Ureter (tissue), 1 donor: ENCODE measurements around the gene GGACT. TPM values are rescaled to one million over a fixed set of nuclear protein-coding genes. Genes with fewer than 3 reads are reported as not detected.
"Not testable (repeated sequence)": the region's sequence is repeated elsewhere in the genome, so short reads cannot be mapped to it uniquely, and the experiment has no call there.

Source experiments
- DNase-seq: peaks from one replicate; pipeline ENCODE4 v3.0.0-alpha.2; 2020; ENCODE audit warnings: low spot score
- total RNA-seq: library from RNA; stranded (reverse); gene quantifications from one replicate; pipeline ENCODE4 v1.2.4, GENCODE V29; 2023
- donor health status: DM: yes; HTN: yes; CAD: no.

Gene GGACT
- total RNA-seq: 8.5 TPM

DNA sequence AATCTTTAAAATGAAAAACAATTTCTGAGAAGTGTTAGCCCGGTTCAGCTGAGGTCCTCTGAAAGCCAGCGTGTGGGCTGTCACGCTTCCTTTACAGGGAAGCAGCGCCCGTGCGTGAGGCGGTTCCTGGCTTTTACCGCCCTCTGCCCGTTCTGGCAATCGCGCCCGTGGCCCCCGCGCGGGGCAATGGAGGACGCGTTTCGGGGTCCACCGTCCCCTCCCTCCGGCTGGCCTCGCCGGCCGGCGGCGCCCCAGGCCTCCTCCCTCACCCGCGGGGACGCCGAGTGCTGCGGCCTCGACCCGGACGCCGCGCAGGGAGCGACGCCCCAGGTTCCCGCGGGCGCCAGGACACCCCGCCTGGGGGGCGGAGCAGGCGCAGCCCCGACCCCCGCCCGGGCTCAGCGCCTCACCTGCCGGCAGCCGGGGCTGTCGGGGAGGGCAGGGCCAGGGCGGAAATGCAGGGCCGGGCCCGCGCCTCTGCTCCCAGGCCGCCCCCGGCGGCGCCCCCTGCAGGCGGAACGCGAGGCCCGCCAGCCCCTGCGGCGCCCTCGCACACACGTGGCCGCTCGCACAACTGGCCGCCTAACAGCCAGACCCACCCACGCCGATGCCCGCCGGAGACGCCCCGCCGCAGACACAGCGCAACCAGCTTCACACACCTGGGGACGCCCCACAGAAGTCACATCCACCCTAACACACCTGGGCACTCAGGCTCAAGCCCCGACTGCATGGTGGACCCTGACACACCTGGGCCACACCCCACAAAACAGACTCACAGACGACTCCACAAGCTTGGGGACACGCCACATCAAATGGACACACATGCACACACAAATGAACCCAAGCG is at the start of gene GGACT:
Gene GGACT (minus strand): TSS at position 459 of the 847 bp plus-strand sequence. CDS start 56,198 bp downstream, outside the sequence.
- peak; percentile 73 for DNase-seq

DNA sequence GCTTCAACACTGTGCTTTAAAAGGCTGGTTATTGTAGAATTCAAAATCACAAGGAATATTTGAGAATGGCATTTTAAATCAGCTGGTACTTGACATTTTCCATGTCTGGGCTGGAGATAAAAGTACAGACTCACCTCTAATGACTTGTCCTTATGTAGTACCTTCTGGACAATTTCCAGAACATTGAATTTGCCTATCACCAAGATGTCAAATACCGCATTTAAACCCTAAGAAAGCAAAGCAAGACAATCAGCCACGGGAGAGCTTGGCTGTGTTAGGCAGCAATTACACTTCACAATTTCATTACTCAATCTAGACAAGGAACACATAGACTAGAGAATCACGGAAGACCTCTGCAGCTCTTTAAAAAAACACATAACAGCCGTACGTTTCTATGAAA is 49.2 kb upstream of the GGACT start:
- no peak for DNase-seq

DNA sequence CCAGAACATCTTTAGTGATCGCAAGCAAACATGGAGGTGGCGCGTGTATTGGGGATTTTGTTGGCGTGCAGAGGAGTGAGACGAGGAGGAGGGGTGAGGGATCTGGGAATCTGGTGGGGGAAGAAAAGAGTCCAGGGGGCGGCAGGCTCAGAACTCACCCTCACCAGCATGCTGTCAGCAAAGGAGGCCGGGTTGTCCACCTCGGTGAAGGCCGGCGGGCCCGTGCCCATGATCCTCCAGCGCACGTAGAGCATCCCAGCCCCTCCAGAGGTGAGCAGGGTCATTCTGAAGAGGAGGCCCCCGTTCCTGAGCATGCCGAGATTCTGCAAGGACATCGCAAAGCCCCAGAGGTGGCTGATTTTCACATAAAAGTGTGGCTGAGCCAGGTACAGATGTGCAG is 48.8 kb upstream of the GGACT start:
- DNase-seq: no peak

DNA sequence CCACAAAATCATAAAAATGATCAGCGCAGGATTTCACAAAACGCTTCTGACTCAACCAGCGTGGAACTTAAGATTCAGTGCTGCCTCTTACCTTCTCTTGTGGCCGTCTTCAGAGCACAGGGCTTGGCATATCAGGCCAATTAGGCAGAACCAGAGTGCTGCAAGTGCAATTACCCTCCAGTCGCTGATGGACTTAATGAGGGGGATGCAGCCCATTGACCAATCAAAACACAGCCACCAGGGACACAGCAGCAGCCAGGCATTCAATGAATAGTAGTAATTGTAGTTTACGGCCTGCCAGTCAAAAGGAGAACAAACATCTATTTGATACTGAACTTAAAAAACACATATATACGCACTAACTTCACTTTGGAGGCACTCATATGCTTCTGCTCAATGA is 47.9 kb upstream of the GGACT start:
- no peak for DNase-seq

DNA sequence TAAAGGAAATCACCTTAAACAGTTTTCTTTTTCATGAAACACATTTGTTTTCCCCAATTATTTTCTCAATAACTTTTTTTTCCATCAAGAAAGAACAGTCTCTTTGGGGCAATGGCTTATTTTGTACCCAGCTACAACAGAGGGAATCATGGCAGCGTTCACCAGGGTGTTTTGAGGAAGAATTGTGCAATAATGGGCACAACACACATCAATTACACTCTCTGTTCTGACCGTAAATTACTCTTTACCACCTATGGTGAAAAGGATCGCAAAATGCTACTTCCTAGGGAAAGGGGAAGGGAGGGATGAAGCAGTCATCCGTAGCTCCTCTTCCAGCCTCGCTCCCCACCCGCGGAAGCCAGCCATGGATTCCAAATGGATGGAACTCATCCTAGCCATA is 47.4 kb upstream of the GGACT start:
- DNase-seq: no peak

DNA sequence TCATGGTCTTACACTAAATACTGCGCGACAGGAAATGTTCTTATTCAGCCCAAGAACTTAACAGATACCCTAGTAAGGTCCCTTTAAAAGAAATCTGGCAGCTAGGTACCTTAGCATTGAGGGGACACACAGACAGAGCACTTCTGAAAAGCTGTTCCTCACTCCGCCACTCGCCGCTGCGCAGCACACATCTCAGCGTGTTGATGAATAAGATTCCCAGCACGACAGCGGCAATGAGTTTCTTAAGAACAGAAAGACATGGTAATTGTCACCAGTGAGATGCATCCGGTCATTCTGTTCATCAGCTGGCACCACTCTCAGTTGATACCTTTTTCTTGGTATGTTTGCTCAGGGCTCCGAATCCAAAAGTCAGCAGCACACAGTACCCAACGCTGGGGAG is 46.1 kb upstream of the GGACT start:
- no peak for DNase-seq

DNA sequence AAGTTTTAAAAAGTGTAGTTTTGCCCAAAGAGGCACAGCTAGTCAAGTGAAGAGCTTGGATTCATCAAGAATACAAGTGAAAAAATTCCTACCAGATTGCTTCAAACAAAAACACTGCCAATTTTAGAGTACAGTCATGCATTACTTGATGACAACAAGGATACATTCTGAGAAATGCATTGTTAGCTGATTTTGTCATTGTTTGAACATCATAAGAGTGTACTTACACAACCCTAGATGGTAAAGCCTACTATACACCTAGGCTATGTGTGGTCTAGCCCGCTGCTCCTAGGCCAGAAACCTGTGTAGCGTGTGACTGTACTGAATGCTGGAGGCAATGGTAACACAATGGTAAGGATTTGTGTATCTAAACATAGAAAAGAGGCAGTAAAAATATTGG is 44.9 kb upstream of the GGACT start:
- no peak for DNase-seq

DNA sequence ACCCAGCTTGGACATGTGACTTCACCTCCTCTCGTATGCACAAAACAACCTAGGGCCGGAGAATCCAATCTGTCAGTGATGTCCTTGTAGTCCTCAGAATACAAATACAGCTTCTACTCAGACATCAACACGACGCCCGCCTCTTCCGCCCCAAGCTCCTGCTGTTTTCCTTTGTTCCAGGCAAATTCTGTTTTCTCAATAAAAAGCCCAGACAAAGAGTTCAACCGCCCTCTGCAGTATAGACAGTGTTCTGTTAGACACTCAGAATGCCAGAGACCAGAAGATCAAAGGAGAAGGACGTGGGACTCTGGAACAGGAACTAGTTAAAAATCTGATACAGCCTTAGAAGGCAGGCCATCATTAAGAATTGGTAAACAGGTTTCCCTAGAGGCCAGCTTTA is 42.0 kb upstream of the GGACT start:
- DNase-seq: no peak

DNA sequence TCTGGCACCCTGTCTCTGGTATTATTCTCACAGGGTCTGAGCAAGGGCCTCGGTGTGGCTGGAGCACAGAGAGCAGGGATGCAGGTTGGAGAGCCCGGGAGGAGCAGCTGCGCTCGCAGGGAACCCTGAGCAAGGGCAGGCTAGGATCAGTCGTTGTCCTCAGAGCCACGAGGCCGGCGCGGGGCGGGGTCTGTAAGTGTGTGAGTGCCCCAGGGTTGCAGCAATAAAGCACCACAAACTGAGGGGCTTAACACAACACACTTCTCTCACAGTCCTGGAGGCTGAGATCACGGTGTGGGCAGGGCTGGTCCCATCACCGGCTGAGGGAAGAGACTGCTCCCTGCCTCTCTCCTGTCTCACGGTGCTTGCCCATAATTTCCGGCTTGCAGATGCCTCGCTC is 38.5 kb upstream of the GGACT start:
- no peak for DNase-seq

DNA sequence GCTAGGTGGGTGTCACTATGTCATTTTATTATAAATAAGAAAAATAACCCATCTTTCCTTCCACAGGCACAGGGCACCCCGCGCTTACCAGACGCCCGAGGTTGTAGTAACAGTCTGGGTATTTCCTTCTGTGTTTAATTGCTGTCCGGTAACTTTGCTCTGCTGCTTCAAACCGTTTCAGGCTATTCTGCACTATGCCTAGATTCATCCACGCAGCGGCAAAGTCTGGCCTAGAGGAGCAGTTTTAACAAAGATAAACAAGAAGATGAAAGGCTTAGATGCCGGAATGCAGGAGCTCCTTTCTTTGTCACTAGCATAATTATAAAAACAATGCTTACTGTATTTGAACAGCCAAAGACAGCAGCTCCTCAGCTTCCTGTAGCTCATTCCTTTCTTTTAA is 36.9 kb upstream of the GGACT start:
- DNase-seq: no peak

DNA sequence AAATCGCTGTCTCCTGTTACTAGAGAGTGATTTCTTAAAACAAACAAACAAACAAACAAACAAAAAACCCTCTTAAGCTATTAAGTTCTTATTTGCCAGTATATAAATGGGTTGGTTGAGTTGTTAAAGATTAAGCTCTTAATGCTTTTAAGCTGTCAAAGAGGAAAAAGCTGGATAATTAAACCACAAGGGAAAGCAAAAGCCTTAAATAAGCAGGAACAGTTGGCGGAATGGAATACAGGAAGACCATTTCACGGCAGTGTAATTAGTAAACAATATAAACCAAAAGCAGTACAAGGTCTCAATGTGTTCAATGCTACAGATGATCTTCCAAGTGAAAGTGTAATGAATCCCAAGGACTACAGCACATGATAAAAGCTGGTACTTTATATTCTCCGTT is 32.2 kb upstream of the GGACT start:
- no peak for DNase-seq

DNA sequence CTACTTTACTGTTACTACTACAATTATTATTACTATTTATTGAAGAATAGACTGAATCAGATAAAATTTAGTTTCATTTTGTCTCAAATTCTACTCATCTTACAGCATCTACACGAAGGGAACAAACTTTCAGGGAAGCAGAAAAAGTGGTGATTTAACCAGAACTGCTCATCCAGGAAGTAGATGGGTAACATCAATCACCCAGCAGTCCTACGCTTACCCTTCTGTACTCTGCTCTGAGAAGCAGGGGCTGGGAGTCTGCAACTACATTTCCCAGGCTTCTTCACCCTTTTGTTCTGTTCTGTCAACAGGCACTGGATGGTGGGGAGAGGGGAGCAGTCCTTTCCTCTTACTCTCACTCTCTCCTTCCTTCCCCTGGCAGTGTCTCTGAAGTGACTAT is 31.4 kb upstream of the GGACT start:
- DNase-seq: no peak

DNA sequence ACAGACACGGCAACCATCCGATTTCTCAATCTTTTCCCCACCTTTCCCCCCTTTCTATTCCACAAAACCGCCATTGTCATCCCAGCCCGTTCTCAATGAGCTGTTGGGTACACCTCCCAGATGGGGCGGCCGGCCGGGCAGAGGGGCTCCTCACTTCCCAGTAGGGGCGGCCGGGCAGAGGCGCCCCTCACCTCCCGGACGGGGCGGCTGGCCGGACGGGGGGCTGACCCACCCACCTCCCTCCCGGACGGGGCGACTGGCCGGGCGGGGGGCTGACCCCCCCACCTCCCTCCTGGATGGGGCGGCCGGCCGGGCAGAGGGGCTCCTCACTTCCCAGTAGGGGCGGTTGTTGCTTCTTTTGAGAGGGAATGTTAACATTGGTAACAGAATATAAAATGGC is 30.3 kb upstream of the GGACT start:
- not testable (repeated sequence) for DNase-seq

DNA sequence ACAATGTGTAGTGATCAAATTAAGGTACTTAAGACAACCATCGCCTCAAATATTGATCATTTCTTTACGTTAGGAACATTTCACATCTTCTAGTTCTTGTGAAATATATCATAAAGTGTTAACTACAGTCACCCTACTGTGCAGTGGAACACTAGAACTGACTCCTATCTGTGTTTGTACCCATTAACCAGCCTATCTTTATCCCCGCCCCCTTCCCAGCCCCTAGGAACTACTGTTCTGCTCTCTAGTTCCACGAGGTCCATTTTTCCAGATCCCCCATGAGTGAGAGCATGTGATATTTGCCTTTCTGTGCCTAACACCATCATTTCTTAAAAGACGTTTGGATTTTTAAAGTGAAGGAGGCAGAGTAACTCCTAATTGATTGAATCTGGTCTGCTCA is 24.4 kb upstream of the GGACT start:
- DNase-seq: no peak

DNA sequence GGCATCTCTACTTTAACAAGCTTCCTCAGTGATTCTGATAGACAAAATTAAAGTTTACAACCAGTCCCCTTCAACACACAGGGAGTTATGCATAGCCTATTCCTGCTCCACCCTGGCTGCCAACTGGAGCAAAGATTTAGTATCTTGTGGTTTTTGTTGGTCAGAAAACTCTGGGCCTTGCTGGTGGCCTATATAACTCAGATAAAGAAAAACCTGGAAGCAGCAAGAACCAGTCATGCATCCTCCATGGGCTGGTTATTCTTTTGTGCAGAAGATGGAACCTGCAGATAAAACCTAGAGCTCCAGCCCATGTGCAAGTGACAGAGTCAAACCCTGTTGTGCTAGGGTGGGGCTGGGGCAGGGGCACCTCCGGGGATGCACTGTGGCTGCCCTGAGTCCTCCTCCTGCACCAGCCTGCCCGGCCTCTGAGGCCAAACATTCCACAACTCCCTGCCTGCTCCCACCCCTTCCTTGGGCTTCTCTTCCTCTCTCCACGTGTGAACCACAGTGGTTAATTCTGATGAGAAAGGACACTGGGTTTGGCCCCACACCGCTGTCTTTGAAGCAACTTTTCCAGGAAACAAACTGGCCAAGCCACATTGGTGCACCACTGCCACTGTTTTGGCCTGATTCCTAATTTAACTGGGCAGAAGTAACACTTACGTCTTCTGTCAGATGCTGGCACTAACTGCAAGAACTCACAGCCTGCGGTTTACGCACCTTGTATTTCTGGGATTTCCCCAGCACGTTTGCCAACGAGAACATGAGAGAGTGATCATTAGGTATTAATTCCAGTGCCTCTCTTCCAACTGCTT is 23.3 kb upstream of the GGACT start:
- DNase-seq: no peak

DNA sequence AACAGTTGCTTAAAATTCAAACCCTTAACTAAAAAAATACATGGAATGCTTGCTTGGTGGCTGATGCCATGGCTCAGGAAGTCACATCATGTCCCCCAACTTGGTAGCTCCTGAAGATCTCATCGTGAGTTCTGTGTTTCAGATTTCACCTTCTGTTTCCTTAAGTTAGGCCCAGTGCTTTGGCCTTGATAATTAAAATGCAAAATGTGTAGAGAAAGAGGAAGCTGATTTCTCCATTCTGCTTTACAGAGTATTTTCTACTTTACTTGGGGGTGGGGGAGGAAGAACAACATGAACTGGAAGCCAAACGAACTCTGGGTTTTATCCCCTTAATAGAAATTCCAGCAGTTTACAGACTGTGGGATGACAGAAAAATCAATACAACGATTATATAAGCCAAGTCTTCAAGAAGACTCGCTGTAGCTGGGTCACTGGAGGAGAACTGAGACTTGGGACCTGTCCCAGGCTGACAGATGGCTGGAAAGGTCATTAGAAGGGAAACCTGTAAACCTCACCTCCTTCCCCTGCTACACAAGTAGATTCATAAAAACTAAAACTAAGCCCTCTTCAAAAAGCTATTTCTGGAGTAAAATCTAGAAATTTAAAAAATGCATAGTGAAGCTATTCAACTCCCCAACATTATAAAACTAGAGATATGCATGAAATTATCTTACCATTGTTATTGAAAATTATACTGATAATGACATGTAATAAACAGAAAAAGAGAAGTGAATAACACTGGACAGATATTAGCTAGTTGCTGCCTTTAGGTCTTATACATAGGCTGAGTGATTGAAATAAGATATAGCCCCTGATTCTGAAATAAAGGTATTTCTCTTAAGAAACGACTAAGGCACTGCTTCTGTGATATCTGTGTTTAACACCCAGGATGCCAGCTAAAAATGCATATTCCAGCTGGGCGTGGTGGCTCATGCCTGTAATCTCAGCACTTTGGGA is 22.1 kb upstream of the GGACT start:
- DNase-seq: no peak

DNA sequence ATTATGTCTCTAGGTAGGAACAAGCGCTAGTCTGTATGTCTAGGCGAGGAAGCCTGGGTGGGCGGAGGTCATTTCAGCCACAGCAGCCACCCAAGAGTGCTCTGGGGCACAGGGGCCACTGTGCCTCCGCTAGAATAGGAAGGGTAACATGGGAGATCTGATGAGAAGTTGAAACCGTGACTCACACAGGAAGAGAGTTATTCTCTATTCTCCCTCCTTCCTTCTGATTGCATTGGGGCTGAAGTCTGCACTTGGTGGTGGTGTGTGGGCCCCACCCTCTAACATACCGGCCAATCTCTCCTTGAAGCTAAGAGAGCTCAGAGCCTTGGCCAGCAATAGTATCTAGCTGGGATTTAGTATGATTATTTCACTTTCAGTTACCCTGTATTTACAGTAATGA is 20.3 kb upstream of the GGACT start:
- DNase-seq: no peak

DNA sequence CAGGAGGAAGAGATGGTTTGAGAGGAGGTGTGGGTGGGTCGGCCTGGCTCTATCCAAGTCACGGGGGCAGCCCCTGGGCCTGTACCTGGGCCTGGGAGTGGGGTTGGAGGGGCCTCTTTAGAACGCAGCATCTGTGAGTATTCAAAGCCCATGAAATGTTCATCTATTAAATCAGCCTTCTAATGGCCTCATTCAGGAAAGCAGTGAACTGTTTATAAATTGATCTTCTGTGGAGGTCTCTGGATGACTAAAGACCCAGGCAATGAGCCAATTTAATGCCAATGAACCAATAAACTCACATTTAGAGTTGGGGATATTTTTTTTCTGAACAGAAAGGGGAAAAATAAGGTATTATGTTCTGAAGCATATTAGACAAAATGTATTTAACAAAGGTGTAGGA is 19.9 kb upstream of the GGACT start:
- DNase-seq: no peak

DNA sequence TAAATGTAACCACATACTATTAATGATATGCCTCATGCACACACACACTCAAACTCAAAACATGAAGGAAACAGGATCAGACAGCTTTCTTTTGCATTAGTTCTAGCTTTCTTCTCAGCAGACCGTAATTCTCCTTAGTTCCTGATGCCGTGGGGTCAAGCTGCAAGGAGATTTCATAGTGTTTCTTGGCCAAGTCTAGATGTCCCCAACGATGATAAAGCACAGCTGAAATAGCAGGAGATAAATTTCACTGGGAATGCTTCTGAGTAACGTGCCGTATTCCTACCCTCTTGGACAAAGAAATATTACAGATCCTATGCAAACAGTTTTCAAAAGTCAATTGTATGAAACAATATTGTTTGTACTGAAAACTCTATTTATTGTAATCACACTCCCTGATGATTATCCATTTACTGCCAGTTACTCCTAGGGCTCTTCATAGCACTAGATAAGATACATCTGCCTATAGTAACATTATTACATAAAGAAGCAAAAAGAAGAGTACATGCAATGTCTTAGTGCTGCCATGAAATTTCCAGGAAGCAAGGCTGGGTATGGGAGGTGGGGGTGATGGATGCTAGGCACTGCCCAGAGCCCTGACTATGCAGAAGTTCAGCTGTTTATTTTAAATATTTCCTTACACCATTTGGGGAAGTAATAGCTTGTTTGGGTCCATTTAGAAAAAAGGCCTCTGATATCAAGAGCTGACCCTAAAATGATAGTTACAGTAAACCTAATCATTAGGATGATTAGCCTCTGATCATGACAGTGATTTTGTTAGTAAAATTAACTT is 16.5 kb upstream of the GGACT start:
- no peak for DNase-seq

DNA sequence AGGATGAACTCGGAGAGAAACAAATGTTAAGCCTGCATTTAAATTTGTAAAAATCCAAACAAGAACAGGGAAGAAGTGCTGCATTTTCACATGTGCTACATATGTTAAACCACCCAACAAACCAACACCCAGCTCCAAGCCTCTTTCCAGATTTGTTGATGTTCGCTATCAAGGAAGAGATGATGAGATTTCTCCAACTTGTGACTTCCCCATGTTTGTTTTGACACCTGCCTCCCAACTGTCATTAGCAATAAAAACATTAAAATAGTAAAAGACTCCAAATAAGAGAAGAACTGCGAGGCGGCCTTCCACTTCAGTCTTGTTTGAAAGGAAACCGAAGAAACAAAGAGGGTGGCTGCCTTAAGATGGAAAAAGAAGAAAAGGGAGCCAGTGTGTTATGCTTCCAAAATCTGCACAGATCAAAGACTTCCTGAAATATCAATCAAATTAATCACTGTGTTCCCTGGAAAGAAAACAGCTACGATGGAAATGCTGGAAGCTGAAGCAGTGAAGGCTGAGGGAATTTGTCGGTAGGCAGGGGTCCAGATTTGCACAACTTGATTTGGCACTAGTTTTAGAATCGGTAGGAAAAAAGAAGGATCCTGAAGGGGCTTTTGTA is 14.0 kb upstream of the GGACT start:
- no peak for DNase-seq

DNA sequence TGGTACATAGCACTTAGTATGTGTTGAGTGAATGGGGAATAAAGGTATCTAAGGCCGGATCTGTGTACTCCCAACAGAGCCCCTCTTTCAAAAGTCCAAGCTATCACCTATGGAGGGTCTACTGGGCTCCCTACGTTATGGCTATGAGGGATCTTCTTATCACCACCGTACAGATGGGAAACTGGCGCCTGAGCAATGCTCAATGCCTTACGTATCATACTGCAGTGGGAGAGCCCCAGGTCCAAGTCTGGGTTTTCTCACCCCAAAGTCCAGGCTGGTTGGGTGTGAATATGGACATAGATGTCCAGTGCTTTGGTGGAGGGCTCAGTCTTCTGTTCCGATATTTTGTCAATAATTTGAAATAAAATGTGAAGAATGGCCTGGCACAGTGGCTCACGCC is 13.1 kb upstream of the GGACT start:
- DNase-seq: no peak
